Nephron progenitor cell (in vitro differentiated cells): Measurements from ENCODE around the gene COL6A5.

Source experiments
- DNase-seq: peaks from one replicate; pipeline ENCODE4 v3.0.0; 2021
- H3K27ac Mint-ChIP-seq: 2 replicates; pipeline ENCODE4 v1.8.0; 2021; ENCODE audit warnings: mild to moderate bottlenecking, moderate library complexity, mixed read lengths
- H3K27me3 Mint-ChIP-seq: 2 replicates; pipeline ENCODE4 v1.8.0; 2021; ENCODE audit warnings: mild to moderate bottlenecking, low read depth, mixed read lengths; ENCODE audit not compliant: poor library complexity
- H3K36me3 Mint-ChIP-seq: 2 replicates; pipeline ENCODE4 v1.8.0; 2021; ENCODE audit warnings: low read depth, mixed read lengths
- H3K4me1 Mint-ChIP-seq: 2 replicates; pipeline ENCODE4 v1.8.0; 2021; ENCODE audit warnings: mixed read lengths
- H3K4me3 Mint-ChIP-seq: 2 replicates; pipeline ENCODE4 v1.8.0; 2021; ENCODE audit warnings: mild to moderate bottlenecking, moderate library complexity, mixed read lengths
- H3K9me3 Mint-ChIP-seq: 2 replicates; pipeline ENCODE4 v1.8.0; 2021; ENCODE audit warnings: mild to moderate bottlenecking, moderate library complexity, mixed read lengths
- TF ChIP-seq, protein P1 (sequence below): fragments of 200-600 bp; sonication (generic); IDR thresholded peaks from 2 replicates; pipeline ENCODE4 v1.5.0; 2021; ENCODE audit warnings: antibody characterized with exemption

Gene COL6A5

DNA sequence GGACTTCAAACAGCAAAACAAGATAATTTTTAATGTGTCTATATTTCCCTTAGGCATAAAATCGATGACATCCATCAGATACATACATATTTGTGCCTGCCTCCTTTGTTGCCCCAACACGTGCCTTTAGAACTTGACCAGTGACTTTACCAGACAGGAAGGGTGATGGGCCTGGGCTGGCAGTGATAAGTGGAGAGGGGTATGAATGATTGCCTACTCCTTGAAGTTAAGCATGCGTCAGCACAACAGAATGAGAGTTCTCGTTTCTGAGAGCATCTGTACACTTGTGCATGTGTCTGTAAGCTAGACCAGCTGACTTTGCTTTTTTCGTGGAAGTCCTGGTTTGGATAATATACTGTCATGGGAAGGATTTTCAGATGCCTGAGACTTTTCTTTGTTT, 116.6 kb downstream of the COL6A5 start:
- no peaks in the 10 kb centered on the region for H3K36me3 Mint-ChIP-seq
- no peak for DNase-seq
- no peaks in the 10 kb centered on the region for H3K9me3 Mint-ChIP-seq
- H3K4me3 Mint-ChIP-seq = no peak overlapping the region
- H3K27me3 Mint-ChIP-seq = no peaks in the 10 kb centered on the region
- no peaks in the 10 kb centered on the region for H3K4me1 Mint-ChIP-seq
- TF ChIP-seq, protein P1, sequence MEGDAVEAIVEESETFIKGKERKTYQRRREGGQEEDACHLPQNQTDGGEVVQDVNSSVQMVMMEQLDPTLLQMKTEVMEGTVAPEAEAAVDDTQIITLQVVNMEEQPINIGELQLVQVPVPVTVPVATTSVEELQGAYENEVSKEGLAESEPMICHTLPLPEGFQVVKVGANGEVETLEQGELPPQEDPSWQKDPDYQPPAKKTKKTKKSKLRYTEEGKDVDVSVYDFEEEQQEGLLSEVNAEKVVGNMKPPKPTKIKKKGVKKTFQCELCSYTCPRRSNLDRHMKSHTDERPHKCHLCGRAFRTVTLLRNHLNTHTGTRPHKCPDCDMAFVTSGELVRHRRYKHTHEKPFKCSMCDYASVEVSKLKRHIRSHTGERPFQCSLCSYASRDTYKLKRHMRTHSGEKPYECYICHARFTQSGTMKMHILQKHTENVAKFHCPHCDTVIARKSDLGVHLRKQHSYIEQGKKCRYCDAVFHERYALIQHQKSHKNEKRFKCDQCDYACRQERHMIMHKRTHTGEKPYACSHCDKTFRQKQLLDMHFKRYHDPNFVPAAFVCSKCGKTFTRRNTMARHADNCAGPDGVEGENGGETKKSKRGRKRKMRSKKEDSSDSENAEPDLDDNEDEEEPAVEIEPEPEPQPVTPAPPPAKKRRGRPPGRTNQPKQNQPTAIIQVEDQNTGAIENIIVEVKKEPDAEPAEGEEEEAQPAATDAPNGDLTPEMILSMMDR = no peak
- H3K27ac Mint-ChIP-seq = no peak overlapping the region

DNA sequence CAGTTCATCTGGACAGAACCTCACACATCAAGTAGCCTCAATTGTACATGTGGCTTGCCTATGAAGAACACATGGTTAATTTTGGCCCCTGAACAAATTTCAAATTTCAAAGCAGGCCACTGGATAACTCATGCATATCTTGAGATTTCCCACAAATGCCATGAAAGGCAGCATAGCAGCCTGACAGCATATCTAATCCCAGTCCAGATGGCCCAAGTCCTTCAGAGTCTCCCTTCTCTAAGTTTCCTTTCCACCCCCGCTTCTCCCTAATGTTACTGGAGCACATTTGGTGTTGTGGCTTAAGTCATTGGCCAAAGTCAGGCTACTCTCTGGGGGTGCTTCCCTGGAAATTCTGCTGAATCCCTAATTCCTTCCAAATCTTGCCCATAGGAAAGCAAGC, 117.7 kb downstream of the COL6A5 start:
- TF ChIP-seq, protein P1 = no peak
- Mint-ChIP-seq H3K27ac (no peak overlapping the region), H3K36me3 (no peaks in the 10 kb centered on the region), H3K4me3 (no peak overlapping the region), H3K9me3 (no peaks in the 10 kb centered on the region), H3K27me3 (no peaks in the 10 kb centered on the region), H3K4me1 (no peaks in the 10 kb centered on the region)
- DNase-seq = no peak

DNA sequence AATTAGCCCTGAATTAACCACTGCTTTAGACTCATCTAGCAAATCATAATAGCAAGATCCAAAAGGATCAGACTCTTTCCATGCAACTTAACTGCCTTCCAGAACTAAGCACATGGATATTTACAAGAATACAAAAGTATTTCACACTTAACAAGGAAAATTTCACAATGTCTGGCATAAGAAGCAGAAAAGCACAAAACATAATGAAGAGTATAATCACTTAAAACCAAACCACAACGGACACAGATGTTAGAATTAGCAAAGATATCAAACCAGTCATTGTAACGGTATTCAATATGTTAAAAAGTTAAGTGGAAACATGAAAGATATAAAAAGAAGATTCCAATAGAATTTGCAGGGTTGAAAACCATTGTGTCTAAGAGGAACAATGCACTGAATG, 120.0 kb downstream of the COL6A5 start:
- TF ChIP-seq, protein P1 = no peak
- Mint-ChIP-seq H3K36me3 (no peaks in the 10 kb centered on the region), H3K27ac (no peak overlapping the region), H3K4me1 (no peaks in the 10 kb centered on the region), H3K27me3 (peaks cover 3% of the 10 kb centered on the region), H3K4me3 (no peak overlapping the region), H3K9me3 (no peaks in the 10 kb centered on the region)
- DNase-seq = no peak

DNA sequence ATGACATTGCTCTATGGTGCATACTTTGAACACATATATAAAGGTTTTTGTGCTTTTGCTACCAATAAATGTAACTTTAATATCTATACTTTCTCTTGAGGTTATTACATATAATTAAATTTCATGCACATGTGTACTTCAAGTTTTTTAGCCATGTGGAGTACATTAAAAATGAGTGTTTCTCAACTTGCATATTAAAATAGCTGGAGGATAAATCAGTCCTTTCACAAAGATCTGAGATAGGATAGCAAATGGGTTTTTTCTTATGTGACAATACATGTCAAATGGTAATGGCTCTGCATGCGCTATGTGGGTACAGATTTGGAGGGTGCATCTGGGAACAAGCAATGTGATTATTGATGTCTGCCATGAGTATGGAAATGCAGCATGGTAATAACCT, 122.8 kb downstream of the COL6A5 start:
- Mint-ChIP-seq H3K4me1 (no peaks in the 10 kb centered on the region), H3K9me3 (no peaks in the 10 kb centered on the region), H3K27ac (no peak overlapping the region), H3K36me3 (no peaks in the 10 kb centered on the region), H3K27me3 (peaks cover 3% of the 10 kb centered on the region), H3K4me3 (no peak overlapping the region)
- no peak for DNase-seq
- TF ChIP-seq, protein P1 = no peak

DNA sequence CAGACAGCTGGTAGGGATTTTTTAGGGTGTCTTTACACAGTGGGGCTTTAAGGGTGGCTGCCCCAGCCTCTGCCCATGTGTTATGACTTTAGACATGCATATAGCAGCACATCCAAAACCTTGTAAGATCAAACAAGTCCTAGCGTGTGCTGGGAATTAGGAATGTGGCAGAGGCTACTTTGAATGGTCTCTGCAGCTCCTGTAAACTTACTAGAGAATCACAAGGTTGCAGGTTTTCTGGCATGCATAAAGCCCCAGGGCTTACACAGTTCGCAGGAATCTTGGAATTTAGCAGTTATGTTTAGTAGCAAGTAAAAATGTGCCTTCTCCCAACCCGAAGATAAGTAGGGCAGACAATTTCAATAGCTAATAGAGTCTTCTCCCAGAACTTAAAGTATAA, 124.7 kb downstream of the COL6A5 start:
- no peak overlapping the region for H3K4me3 Mint-ChIP-seq
- H3K27ac Mint-ChIP-seq = no peak overlapping the region
- H3K36me3 Mint-ChIP-seq = no peaks in the 10 kb centered on the region
- H3K27me3 Mint-ChIP-seq = peaks cover 3% of the 10 kb centered on the region
- DNase-seq = no peak
- no peaks in the 10 kb centered on the region for H3K4me1 Mint-ChIP-seq
- TF ChIP-seq, protein P1 = no peak
- peaks cover 12% of the 10 kb centered on the region for H3K9me3 Mint-ChIP-seq

- DNase-seq = no peak
- no peaks in the 10 kb centered on the region for H3K36me3 Mint-ChIP-seq
- H3K9me3 Mint-ChIP-seq = peaks cover 17% of the 10 kb centered on the region
- TF ChIP-seq, protein P1 = no peak
- H3K27ac Mint-ChIP-seq = no peak overlapping the region
- H3K4me3 Mint-ChIP-seq = no peak overlapping the region
- peaks cover 3% of the 10 kb centered on the region for H3K27me3 Mint-ChIP-seq
- H3K4me1 Mint-ChIP-seq = no peaks in the 10 kb centered on the region
Measured at GRCh38 chr3:130473416-130473815, 127.9 kb downstream of the COL6A5 start.
